Measurements from ENCODE around the gene FBXO44.

- no peak for TF ChIP-seq POLR2A (IDR thresholded peaks at IDR 0.05; ENCODE audit: low read length)
- no peak for TF ChIP-seq GATA1 (IDR thresholded peaks at IDR 0.05; ENCODE audit: low read depth, low read length)
Measured at GRCh38 chr1:11617314-11617713, 37.4 kb upstream of the FBXO44 start.
